Neural cell (in vitro differentiated cells): Measurements from ENCODE around the gene FAM53A. TPM values are rescaled to one million over a fixed set of nuclear protein-coding genes. Genes with fewer than 3 reads are reported as not detected.

Source experiments
- H2AFZ ChIP-seq: fragments of 200-600, 300-800 bp; sonication (generic), shearing (Covaris generic); 2 replicates; pipeline ENCODE4 v1.6.0; 2014; ENCODE audit warnings: low read depth, mild to moderate bottlenecking, antibody characterized with exemption, low read length, moderate library complexity
- H3F3A ChIP-seq: fragments of 200-600 bp; shearing (Covaris generic); 2 replicates; pipeline ENCODE4 v1.6.1; 2016; ENCODE audit warnings: mild to moderate bottlenecking, moderate library complexity, mixed read lengths, antibody characterized with exemption, low read length; ENCODE audit not compliant: insufficient read depth, poor library complexity, severe bottlenecking
- H3K27ac ChIP-seq: fragments of 200-600, 300-800 bp; sonication (generic), shearing (Covaris generic); 2 replicates; pipeline ENCODE4 v1.5.1; 2014; ENCODE audit warnings: mild to moderate bottlenecking, low read length, moderate library complexity
- H3K27me3 ChIP-seq: fragments of 300-800, 200-600 bp; sonication (generic), shearing (Covaris generic); 2 replicates; pipeline ENCODE4 v1.6.0; 2014; ENCODE audit warnings: mild to moderate bottlenecking, low read depth, low read length, moderate library complexity; ENCODE audit not compliant: insufficient read depth
- H3K36me3 ChIP-seq: fragments of 300-800, 200-600 bp; sonication (generic), shearing (Covaris generic); 2 replicates; pipeline ENCODE4 v1.5.1; 2014; ENCODE audit warnings: mild to moderate bottlenecking, antibody characterized with exemption, low read length, moderate library complexity; ENCODE audit not compliant: insufficient read depth
- H3K4me2 ChIP-seq: fragments of 300-800, 200-600 bp; sonication (generic), shearing (Covaris generic); 2 replicates; pipeline ENCODE4 v1.6.0; 2014; ENCODE audit warnings: mild to moderate bottlenecking, low read length
- H3K4me3 ChIP-seq: fragments of 300-800, 200-600 bp; sonication (generic), shearing (Covaris generic); 2 replicates; pipeline ENCODE4 v1.5.1; 2014; ENCODE audit warnings: mild to moderate bottlenecking, low read length, moderate library complexity
- H3K79me2 ChIP-seq: fragments of 200-600 bp; shearing (Covaris generic); replicated peaks from 2 replicates; pipeline ENCODE4 v1.6.0; 2014; ENCODE audit warnings: mild to moderate bottlenecking, low read length, moderate library complexity; ENCODE audit not compliant: insufficient read depth
- H3K9ac ChIP-seq: fragments of 300-800, 200-600 bp; sonication (generic), shearing (Covaris generic); 2 replicates; pipeline ENCODE4 v1.6.1; 2016; ENCODE audit warnings: mild to moderate bottlenecking, low read length, mixed read lengths
- H3K9me2 ChIP-seq: fragments of 200-600 bp; shearing (Covaris generic); 2 replicates; pipeline ENCODE4 v1.6.1; 2016; ENCODE audit warnings: mild to moderate bottlenecking, low read length, mixed read lengths; ENCODE audit not compliant: insufficient read depth
- H3K9me3 ChIP-seq: fragments of 200-600, 300-800 bp; sonication (generic), shearing (Covaris generic); 2 replicates; pipeline ENCODE4 v1.6.1; 2016; ENCODE audit warnings: mild to moderate bottlenecking, mixed run types, low read length, moderate library complexity, mixed read lengths
- H4K20me1 ChIP-seq: fragments of 200-600 bp; shearing (Covaris generic); 2 replicates; pipeline ENCODE4 v1.6.1; 2016; ENCODE audit warnings: mild to moderate bottlenecking, mixed run types; ENCODE audit not compliant: insufficient read depth
- EP300 ChIP-seq: fragments of 450-650 bp; conservative IDR thresholded peaks from 2 replicates; pipeline ENCODE4 v1.6.1; 2014; ENCODE audit warnings: antibody characterized with exemption, mild to moderate bottlenecking, moderate library complexity; ENCODE audit not compliant: poor library complexity, severe bottlenecking
- EZH2 ChIP-seq: fragments of 200-600, 300-800 bp; shearing (Covaris generic), sonication (generic); IDR thresholded peaks from 2 replicates; pipeline ENCODE4 v1.6.1; 2014; ENCODE audit warnings: antibody characterized with exemption, low read length, borderline replicate concordance, mild to moderate bottlenecking; ENCODE audit not compliant: insufficient read depth, poor library complexity, severe bottlenecking
- MXI1 ChIP-seq: fragments of 450-650 bp; conservative IDR thresholded peaks from 2 replicates; pipeline ENCODE4 v1.6.1; 2014; ENCODE audit warnings: antibody characterized with exemption, mild to moderate bottlenecking; ENCODE audit not compliant: poor library complexity, severe bottlenecking
- POLR2AphosphoS5 ChIP-seq: IDR thresholded peaks from 2 replicates; pipeline ENCODE4 v1.6.1; 2012
- RAD21 ChIP-seq: fragments of 450-650 bp; conservative IDR thresholded peaks from 2 replicates; pipeline ENCODE4 v1.6.1; 2014; ENCODE audit warnings: antibody characterized with exemption, mild to moderate bottlenecking, moderate library complexity
- SMC3 ChIP-seq: fragments of 450-650 bp; conservative IDR thresholded peaks from 2 replicates; pipeline ENCODE4 v1.6.1; 2014; ENCODE audit warnings: antibody characterized with exemption, mild to moderate bottlenecking, moderate library complexity; ENCODE audit not compliant: poor library complexity
- TAF1 ChIP-seq: IDR thresholded peaks from 2 replicates; pipeline ENCODE4 v1.6.1; 2012; ENCODE audit warnings: low read depth
- polyA plus RNA-seq: library from polyadenylated mRNA; depleted of rRNA; stranded (reverse); fragments of >200 nt; gene quantifications from 2 replicates; pipeline ENCODE4 v1.2.3, GENCODE V29; 2014
- TF ChIP-seq, protein P1 (sequence below): fragments of 450-650 bp; IDR thresholded peaks from 2 replicates; pipeline ENCODE4 v1.5.1; 2014; ENCODE audit warnings: antibody characterized with exemption, mild to moderate bottlenecking, moderate library complexity; ENCODE audit not compliant: poor library complexity, severe bottlenecking
- TF ChIP-seq, protein P2 (sequence below): IDR thresholded peaks from 2 replicates; pipeline ENCODE4 v1.6.1; 2012; ENCODE audit warnings: borderline replicate concordance

Gene FAM53A
- polyA plus RNA-seq, 1 donor from 2014 or later, result not detected

DNA sequence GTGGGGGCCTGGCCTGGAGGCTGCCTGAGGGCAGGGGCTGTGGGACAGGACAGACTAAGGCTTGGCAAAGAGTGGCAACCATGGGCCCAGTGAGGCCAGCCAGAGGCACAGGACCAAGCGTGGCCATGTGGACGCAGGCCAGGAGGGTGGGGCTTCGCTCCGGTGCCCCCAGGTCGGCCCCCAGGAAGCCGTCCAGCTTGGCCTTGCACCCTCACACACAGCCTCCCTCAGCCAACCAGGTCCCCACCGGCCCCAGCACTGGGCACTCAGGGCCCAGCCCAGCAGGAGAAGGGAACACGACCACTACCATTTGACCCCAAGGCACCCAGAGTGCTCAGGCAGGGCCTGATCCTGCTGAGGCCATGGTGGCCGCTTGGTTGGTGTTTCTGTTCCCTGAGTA is 57.2 kb downstream of the FAM53A start:
- Histone ChIP-seq H3F3A (no peaks in the 10 kb centered on the region), H2AFZ (no peak overlapping the region), H3K9me3 (no peaks in the 10 kb centered on the region), H3K9ac (no peak overlapping the region), H3K79me2 (no peaks in the 10 kb centered on the region), H3K4me3 (no peak overlapping the region), H3K9me2 (no peaks in the 10 kb centered on the region), H3K27me3 (no peaks in the 10 kb centered on the region), H3K27ac (no peak overlapping the region), H3K4me2 (no peak overlapping the region), H4K20me1 (no peaks in the 10 kb centered on the region), H3K36me3 (no peaks in the 10 kb centered on the region)
- TF ChIP-seq POLR2AphosphoS5, result no peak
- TF ChIP-seq, protein P1, sequence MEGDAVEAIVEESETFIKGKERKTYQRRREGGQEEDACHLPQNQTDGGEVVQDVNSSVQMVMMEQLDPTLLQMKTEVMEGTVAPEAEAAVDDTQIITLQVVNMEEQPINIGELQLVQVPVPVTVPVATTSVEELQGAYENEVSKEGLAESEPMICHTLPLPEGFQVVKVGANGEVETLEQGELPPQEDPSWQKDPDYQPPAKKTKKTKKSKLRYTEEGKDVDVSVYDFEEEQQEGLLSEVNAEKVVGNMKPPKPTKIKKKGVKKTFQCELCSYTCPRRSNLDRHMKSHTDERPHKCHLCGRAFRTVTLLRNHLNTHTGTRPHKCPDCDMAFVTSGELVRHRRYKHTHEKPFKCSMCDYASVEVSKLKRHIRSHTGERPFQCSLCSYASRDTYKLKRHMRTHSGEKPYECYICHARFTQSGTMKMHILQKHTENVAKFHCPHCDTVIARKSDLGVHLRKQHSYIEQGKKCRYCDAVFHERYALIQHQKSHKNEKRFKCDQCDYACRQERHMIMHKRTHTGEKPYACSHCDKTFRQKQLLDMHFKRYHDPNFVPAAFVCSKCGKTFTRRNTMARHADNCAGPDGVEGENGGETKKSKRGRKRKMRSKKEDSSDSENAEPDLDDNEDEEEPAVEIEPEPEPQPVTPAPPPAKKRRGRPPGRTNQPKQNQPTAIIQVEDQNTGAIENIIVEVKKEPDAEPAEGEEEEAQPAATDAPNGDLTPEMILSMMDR, result no peak
- no peak for TF ChIP-seq SMC3
- no peak for TF ChIP-seq RAD21
- TF ChIP-seq, protein P2, sequence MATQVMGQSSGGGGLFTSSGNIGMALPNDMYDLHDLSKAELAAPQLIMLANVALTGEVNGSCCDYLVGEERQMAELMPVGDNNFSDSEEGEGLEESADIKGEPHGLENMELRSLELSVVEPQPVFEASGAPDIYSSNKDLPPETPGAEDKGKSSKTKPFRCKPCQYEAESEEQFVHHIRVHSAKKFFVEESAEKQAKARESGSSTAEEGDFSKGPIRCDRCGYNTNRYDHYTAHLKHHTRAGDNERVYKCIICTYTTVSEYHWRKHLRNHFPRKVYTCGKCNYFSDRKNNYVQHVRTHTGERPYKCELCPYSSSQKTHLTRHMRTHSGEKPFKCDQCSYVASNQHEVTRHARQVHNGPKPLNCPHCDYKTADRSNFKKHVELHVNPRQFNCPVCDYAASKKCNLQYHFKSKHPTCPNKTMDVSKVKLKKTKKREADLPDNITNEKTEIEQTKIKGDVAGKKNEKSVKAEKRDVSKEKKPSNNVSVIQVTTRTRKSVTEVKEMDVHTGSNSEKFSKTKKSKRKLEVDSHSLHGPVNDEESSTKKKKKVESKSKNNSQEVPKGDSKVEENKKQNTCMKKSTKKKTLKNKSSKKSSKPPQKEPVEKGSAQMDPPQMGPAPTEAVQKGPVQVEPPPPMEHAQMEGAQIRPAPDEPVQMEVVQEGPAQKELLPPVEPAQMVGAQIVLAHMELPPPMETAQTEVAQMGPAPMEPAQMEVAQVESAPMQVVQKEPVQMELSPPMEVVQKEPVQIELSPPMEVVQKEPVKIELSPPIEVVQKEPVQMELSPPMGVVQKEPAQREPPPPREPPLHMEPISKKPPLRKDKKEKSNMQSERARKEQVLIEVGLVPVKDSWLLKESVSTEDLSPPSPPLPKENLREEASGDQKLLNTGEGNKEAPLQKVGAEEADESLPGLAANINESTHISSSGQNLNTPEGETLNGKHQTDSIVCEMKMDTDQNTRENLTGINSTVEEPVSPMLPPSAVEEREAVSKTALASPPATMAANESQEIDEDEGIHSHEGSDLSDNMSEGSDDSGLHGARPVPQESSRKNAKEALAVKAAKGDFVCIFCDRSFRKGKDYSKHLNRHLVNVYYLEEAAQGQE, result no peak
- TF ChIP-seq EZH2, result no peak
- no peak for TF ChIP-seq EP300
- no peak for TF ChIP-seq TAF1
- no peak for TF ChIP-seq MXI1

DNA sequence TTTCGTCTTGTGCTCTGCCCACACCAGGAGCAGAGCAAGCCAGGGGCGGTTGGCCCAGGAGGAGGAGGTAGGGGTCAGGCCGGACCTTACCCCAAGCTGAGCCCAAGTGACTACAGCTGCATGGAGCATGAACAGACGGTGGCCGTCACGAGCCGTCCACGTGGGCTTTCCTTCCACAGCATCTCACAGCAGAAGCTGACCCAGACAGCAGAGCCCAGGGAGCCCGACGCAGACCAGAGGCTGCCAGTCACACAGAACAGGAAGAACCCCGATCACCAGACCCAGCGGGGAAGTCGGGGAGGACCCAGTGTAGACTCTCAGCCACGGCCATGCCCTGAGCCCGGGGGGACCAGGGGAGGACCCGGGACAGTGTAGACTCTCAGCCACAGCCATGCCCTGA is 58.0 kb downstream of the FAM53A start:
- H3K36me3 ChIP-seq, result no peaks in the 10 kb centered on the region
- H3K79me2 ChIP-seq, result no peaks in the 10 kb centered on the region
- no peak overlapping the region for H2AFZ ChIP-seq
- no peak for TF ChIP-seq RAD21
- no peak for TF ChIP-seq SMC3
- TF ChIP-seq POLR2AphosphoS5, result no peak
- TF ChIP-seq, protein P2, result no peak
- no peak for TF ChIP-seq MXI1
- TF ChIP-seq EZH2, result no peak
- TF ChIP-seq, protein P1, result no peak
- no peak for TF ChIP-seq TAF1
- TF ChIP-seq EP300, result no peak
- H3K9me3 ChIP-seq, result no peaks in the 10 kb centered on the region
- no peaks in the 10 kb centered on the region for H3K9me2 ChIP-seq
- H3K27ac ChIP-seq, result no peak overlapping the region
- H3K27me3 ChIP-seq, result no peaks in the 10 kb centered on the region
- H3K9ac ChIP-seq, result no peak overlapping the region
- no peak overlapping the region for H3K4me3 ChIP-seq
- H4K20me1 ChIP-seq, result no peaks in the 10 kb centered on the region
- H3F3A ChIP-seq, result no peaks in the 10 kb centered on the region
- H3K4me2 ChIP-seq, result no peak overlapping the region
